ENCODE measurements around the gene SCFD2.

GRCh38 chr4:52892880-52893279 lies 473.0 kb downstream of the SCFD2 start:
- TF ChIP-seq GATA2 (IDR thresholded peaks at IDR 0.05; ENCODE audit: low read depth, low read length) (no peak), GATA3 (IDR thresholded peaks at IDR 0.05; ENCODE audit: low read depth, low read length) (no peak)

Data from SH-SY5Y (cell line).